Hematopoietic multipotent progenitor cell treated with erythropoietin and hydrocortisone succinate and interleukin-3 and kit ligand, for 15 days (in vitro differentiated cells): Measurements from ENCODE around the gene CFAP73.

Experiments
- DNase-seq: peaks from one replicate; pipeline ENCODE4 v3.0.0-alpha.2; 2015; ENCODE audit warnings: low spot score

Gene CFAP73

DNA sequence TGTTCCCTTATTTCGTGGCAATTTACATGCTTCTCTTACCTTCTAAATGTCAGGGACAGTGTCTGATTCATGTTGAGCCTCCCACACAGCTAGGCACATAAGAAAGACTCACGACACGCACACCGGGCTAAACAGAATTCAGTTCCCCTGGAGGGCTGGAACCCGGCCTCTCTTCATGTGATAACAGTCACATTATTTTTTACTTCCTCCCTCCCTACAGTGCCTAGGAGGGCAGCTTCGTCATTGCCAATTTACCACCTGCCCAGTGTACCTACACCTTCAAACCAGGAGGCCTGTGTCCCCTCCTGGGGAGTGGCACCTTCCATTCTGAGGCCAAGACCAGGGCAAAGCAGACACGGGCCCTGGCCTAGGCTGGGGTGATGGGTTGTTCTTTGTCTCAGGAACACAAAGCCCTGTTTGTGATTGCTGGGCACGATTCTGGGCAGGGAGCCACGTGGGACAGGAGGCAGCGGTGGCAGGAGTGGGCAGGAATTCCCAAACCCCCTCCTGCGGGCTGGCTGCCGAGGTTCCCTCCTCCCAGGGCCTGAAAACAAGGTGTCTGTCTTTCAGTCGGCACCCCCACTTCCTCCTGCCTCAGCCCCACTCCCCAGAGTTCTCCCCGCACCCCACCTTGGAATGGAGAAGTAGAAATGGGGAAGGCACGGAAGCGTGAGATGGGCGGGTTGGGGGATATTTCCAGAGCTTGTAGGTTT is 7.2 kb upstream of the CFAP73 start:
- no peak for DNase-seq

DNA sequence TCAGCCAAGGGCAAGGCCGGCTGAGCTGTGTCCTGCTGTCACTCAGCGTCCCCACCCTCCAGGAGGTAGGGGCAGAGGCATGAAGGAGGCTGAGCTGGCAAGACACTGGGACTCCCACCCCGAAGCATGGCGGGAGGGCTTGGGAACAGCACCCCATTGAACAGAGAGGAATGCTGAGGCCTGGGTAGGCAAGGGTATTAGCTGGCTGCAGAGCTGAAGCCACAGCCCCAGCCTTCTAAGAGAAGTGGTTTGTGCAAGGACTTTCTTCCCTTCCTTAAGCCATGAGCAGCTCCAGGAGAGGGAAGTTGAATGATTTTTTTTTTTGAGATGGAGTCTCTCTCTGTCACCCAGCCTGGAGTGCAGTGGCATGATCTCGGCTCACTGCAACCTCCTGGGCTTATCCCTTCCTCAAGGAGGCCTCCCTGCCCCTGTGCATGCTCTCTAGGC is 6.6 kb upstream of the CFAP73 start:
- DNase-seq: no peak

DNA sequence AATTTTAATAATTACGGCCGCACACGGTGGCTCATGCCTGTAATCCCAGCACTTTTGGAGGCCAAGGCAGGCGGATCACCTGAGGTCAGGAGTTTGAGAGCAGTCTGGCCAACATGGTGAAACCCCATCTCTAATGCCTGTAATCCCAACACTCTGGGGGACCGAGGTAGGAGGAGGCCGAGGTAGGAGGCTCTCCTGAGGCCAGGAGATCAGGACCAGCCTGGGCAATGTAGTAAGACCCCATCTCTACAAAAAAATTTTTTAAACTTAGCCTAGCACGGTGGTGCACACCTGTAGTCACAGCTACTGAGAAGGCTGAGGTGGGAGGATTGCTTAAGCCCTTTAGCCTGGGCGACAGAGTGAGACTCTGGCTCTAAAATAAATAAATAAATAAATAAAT is 5.6 kb upstream of the CFAP73 start:
- DNase-seq: no peak

DNA sequence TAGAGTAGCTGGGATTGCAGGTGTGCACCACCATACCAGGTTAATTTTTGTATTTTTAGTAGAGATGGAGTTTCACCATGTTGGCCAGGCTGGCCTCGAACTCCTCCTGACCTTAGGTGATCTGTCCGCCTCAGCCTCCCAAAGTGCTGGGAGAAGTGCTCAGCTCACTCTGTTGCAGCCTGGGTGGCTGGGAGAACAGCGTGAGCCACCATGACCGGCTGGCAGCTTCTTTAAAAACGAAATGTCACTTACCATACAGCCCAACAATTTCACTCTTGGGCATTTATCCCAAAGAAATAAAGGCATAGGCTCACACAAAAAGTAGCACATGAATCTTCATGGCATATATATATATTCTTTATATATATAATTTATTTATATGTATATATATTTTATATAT is 4.7 kb upstream of the CFAP73 start:
- DNase-seq: no peak

DNA sequence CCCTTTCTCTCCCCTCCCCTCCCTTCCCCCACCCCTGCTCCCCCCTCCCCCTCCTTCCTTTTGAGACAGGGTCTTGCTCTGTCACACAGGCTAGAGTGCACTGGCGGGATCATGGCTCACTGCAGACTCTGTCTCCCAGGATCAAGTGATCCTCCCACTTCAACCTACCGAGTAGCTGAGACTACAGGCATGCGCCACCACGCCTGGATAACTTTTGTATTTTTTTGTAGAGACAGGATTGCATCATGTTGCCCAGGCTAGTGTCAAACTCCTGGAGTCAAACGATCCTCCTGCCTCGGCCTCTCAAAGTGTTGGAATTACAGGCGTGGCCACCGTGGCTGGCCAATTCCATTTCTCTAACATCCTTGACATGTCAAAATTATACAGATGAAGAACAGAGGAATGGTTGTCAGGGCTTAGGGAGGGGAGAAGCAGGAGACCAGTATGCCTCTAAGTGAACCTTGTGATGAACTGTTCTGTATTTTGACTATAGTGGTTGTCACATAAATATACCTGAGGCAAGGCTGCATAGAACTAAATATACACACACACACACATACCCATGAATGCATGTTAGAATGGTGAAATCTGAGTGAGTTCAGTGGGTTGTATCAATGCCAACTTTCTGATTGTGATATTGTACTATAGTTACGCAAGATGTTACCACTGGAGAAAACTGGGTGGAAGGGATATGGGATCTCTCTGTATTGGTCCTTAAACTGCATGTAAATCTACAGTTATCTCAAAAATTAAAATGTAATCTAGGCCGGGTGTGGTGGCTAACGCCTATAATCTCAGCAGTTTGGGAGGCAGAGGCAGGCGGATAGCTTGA is 3.6 kb upstream of the CFAP73 start:
- no peak for DNase-seq

DNA sequence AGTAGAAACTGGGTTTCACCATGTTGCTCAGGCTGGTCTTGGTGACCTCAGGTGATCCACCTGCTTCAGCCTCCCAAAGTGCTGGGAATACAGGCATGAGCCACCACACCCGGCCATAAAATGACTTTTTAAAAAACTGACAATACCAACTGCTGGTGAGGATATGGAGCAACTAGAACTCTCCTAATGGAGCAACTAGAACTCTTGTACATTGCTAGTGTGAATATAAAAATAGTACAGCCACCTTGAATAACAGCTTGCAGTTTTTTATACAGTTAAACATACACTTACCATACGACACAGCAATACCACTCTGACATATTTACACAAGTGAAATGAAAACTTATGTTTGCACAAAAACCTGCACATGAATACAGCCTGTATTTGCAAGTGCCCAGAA is 2.5 kb upstream of the CFAP73 start:
- no peak for DNase-seq

DNA sequence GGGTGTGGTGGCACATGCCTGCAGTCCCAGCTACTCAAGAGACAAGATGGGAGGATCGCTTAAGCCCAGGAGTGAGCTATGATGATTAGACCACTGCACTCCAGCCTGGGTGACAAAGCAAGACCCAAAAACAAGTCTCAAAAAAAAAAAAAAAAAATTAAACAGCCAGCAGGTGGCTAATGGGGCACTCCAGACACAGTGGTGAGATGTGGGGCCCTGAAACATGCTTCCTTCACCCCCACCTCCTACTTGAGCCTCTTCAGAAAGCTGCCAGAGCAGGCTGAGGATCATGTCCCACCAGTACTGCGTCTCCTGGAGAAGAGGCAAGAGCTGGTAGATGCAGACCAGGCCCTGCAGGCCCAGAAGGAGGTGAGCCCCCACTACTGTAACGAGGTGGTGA is 2.1 kb downstream of the CFAP73 start:
- no peak for DNase-seq

DNA sequence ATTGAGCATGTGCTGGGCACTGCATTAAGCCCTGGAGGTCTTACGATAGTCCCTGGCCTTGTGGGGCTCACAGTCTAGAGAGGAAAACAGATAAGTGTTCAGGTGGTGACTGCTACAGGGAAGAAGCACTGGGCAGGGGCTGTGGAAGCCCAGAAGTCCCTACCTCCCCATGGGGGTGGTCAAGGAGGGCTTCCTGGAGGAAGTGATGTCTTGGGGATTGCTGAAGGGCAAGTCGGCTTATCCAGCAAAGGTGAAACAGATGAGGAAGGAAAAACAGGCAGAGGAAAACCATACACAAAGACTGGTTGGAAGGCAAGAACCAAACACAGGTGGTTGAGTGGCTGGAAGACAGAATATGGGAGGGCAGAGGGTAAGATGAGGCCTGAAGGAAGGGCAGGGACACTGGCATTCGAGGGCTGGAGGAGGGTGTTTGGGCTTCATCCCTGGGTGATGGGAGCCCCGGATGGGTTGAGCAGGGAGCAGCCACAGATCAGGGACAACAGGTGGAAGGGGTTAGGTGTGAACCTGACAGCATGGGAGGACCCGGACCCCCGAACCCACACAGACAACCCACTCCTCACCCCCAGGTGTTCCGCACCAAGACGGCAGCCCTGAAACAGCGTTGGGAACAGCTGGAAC is 2.8 kb downstream of the CFAP73 start:
- DNase-seq: no peak

DNA sequence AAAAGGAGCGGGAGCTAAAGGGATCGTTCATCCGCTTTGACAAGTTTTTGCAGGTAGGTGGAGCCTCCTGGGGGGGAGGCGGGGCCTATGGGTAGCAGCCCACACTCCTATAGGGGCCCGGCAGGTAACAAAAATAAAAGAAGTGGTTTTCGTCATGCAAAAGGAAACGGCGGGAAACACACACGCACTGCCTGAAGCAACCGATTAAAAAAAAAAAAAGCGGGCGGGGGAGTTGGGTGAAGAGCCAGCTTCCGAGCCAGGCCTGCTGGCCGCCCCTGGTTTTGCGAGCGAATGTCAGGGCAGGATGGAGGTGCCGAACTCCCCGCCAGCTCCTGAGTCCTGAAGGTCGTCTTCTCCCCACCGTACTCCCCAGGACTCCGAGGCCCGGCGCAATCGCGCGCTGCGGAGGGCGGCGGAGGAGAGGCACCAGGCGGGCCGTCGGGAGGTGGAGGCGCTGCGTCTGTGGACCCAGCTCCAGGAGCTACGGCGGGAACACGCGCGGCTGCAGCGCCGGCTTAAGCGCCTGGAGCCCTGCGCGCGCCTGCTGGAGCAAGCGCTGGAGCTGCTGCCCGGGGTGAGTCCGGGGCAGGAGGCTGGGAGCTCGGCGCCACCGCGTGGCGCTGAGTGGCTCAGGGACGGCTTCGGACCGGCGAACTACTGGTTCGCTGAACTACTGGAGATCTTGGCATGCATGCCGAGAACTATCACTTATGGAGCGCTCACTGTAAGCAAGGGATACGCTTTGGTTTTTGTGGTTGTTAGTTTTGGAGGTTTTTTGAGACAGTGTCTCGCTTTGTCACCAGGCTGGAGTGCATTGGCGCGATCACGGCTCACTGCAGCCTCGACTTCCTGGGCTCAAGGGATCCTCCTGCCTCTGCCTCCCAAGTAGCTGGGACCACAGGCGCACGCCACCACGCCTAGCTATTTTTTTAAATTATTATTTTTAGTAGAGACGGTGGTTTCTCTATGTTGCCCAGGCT is 3.6 kb downstream of the CFAP73 start:
- DNase-seq: no peak

DNA sequence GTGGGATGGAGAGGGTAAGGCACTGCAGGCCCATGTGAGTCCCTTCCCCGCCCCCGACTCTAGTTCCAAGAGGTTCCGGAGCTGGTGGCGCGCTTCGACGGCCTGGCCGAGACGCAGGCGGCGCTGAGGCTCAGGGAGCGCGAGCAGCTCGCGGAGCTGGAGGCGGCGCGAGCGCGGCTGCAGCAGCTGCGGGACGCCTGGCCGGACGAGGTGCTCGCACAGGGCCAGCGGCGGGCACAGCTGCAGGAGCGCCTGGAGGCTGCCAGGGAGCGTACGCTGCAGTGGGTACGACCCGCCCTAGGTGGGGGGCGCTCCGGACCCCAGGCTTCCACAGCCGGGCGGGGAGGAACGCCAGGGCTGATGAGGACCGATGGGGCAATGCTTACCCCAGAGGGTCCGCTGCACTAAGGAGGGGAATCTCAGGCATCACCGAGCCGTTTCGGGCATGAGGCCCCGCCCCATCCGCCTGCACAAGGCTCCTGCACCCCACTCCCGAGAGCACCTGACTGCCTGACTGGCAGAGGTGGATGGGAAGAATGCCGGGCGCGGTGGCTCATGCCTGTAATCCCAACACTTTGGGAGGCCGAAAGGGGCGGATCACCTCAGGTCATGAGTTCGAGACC is 4.9 kb downstream of the CFAP73 start:
- DNase-seq: no peak

DNA sequence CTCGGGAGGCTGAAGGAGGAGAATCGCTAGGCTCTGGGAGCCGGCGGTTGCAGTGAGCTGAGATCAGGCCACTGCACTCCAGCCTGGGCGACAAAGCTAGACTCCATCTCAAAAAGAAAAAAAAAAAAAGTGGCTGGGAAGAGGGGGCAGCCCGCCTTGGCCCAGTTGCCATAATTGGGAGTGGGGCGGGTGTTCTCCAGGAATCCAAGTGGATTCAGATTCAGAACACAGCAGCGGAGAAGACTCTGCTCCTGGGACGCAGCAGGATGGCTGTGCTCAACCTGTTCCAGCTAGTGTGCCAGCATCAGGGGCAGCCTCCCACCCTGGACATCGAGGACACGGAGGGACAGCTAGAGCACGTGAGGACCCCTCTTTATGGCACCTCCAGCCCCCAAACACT is 5.5 kb downstream of the CFAP73 start:
- no peak for DNase-seq

DNA sequence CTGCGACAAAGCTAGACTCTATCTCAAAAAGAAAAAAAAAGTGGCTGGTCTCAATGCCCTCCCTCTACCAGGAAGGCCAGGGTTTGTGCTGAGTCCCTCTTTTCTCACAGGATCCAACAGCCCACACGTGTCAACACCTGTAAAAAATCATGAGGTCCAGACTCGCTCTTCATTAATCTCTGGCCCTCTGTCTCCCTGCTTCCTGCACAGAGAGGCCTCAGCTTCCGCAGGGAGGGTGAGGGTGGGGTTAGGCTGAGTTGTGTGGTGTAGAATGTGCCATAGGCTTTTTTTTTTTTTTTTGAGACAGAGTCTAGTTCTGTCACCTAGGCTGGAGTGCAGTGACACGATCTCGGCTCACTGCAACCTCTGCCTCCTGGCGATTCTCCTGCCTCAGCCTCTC is 6.1 kb downstream of the CFAP73 start:
- DNase-seq: no peak

DNA sequence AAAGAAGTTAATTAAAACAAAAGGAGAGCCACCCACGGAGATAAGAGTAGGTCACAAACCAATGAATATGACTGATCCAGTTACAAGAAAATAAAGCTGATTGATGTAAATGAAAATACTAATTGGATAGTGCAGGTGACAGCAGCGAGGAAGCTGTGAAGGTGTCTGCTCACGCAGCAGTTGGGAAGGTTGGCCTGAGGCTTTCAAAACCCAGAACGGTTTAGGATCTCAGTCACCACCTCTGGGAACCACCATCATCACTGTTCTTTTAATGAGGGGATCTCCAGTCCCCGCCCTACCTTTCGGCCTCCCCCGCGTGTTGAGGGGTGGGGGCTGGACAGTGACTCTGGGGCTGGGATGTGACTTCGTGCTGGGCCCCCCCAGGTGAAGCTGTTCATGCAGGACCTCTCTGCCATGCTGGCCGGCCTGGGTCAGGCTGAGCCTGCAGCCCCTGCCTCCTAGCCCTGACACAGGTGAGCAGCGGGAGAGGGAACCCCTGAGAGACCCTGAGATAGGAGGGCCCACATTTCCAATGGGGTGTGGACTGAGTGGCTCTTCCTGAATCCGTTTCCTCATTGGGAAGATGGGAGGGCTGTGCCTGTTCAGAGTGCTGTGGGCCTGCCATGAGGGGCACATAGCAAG is 7.8 kb downstream of the CFAP73 start:
- no peak for DNase-seq

DNA sequence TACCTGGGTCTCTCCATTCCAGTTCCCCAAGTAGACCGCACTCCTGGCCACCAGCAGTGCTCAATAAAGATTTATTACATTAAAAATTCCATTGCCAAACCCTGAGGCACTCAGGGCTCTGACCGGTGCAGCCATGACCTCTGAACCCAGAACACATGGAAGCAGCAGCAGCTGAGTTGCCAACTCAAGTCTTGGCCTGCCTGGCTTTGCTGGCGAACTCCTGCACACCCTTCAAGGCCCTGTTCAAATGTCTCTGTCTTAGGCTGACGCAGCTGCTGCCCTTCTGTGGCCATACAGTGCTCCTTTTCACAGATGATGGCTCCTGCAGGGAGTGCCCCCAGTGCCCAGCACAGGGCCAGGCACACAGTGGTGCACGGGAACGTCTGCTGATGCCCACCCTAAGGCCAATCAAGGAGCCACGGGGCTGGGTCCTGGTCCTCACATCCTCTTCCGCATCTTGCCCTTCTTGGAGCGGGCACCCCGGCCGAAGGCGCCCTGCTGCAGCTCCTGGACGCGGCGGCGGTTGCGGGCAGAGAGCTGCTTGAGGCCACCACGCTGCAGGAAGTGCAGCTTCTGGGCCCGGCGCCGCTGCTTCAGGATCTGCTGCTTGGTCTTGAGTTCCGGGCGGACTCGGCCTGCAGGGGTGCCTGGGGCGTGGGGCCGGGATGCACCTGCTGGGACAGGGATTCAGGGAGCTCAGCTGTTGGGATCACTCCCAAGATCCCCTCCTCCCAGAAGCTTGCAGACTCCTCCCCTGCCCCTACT is 9.1 kb downstream of the CFAP73 start:
- no peak for DNase-seq

DNA sequence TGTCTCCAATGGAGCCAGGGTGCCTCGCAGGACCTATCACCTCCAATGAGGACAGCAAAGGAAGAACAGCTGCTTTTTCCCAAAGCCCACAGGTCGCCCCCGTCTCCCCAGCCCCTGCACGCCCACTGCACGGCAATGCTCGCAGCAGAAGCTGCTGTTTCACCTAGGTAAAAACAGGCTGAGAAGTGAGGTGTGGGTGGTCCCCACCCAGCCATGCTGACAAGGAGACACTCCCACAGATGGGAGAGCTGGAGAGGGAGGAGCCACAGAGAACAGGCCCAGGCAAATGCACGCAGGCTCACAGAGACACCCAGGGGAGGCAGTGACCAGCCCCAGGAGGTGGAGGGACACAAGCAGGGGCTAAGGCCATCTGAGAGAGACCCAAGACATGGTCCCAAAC is 10.4 kb downstream of the CFAP73 start:
- no peak for DNase-seq

DNA sequence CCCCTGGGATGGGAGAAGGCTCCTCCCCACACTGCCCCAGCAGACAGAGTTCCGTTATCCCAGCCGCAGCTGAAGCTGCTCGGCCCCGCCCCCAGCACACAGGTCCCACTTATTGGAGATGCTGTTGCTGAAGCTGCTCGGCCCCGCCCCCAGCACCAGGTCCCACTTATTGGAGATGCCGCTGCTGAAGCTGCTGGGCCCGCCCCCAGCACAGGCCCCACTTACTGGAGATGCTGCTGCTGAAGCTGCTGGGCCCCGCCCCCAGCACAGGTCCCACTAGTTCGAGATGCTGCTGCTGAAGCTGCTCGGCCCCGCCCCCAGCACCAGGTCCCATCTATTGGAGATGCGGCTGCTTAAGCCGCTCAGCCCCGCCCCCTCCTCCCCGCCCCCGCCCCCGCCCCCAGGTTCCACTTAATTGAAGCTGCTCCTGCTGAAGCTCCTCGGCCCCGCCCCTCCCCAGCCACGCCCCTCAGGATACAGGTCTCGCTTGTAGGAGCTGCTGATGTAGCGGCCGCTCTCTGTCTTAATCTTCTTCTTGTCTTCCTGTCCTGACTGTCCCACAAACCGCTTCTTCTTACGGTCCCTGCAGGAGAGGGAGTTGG is 12.0 kb downstream of the CFAP73 start:
- no peak for DNase-seq

DNA sequence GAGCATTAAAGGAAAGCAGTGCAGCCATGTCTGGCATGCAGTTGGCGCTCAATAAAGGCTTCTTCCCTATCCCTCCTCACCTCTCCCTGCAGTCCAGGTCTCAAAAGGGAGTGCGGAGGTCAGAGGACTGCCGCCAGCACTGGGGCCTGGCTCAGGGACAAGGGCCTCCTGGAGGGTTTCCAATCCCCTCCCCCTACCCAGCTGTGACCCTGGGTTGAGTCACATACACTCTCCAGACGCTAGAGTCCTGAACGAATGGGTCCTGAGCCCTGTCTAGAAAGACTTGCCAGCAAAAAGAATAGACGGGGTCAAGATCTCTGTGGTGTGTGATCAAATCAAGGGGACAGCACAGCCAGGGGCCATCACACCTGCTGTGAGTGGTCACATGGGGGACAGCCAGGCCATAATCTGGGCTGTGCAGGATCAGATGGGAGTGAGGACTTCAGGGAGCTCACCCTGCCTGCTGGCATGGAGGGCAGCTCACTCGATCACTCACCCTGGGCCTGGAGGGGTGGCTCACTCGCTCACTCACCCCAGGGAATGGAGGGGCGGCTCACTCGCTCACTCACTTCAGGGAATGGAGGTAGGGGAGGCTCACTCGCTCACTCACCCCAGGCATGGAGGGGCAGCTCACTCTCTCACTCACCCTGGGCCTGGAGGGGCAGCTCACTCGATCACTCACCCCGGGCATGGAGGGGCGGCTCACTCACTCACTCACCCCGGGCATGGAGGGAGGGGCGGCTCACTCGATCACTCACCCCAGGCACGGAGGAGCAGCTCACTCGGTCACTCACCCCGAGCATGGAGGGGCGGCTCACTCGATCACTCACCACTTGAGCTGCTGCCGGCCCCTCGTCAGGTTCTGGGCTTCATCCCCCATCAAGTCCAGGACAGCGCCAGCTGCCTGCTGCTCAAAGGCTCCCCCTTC is 12.8 kb downstream of the CFAP73 start:
- DNase-seq: no peak

DNA sequence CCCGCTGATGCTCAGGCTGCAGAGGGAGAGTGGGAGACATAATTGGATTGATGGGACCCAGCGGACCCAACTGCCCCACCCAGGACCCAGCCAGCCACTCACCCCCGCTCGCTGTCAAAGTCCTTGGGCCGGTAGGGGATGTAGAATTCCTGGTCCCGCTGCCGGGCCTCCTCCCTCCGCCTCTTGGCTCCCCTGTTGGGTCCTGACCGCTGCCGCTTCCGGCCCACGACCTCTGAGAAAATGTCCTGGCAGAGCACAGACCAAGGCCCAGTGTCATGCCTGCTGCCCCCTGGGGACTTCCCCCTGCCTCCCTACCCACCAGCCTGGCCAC is 13.5 kb downstream of the CFAP73 start:
- no peak for DNase-seq

DNA sequence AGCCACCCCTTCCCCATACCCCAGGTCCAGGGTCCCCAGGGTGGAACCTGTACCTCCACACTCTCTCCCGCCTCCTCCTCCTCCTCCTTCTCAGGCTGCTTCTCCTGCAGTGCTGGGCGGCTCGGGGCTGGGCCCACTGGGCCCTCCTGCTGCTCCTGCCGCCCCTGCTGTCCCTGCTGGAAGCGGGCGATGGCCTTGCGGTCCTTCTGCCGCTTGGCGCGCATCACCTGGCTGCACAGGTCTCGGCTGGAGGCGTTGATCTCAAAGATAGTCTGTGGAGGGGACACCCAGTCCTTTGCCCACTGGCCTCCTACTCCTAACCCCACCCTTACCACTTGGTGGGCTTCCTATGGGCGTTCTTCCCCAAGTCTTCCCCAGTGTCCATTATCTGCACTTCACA is 14.5 kb downstream of the CFAP73 start:
- no peak for DNase-seq
